H1 (cell line): ENCODE results near the gene DNAJB11. TPM values are rescaled to one million over a fixed set of nuclear protein-coding genes. Genes with fewer than 3 reads are reported as not detected.

ENCODE experiments used
- CTCF ChIA-PET: fragments of 300-600 bp; sonication (Branson Sonifier 250); formaldehyde crosslinking; loops from one replicate; lab custom pipeline; 2021; ENCODE audit not compliant: partially characterized antibody; lab: Charles Lee
- POLR2A ChIA-PET: fragments of 300-600 bp; sonication (Branson Sonifier 250); formaldehyde crosslinking; loops from one replicate; lab custom pipeline; 2021; ENCODE audit warnings: inconsistent platforms; ENCODE audit not compliant: partially characterized antibody; lab: Charles Lee
- DNase-seq, 2 experiments: peaks; one replicate each; pipeline versions ENCODE4 v3.0.0 to v3.0.0-alpha.2; 2010 to 2022; ENCODE audit warnings: low spot score in 2 of 2, low read depth in 1 of 2, mixed read lengths in 1 of 2
- FAIRE-seq: peaks from 2 replicates; lab custom pipeline; 2011; peaks lifted over from hg19 to GRCh38; lab: Jason Lieb, UNC
- H2AFZ ChIP-seq: 2 replicates; pipeline ENCODE4 v1.8.1; 2012; ENCODE audit warnings: low read length, inconsistent platforms
- H2AK5ac ChIP-seq: 2 replicates; pipeline ENCODE4 v1.6.1; 2013; ENCODE audit warnings: low read depth, low read length
- H2BK120ac ChIP-seq: replicated peaks from 2 replicates; pipeline ENCODE3; 2013; ENCODE audit warnings: low read depth, low read length, inconsistent platforms
- H2BK12ac ChIP-seq: 2 replicates; pipeline ENCODE4 v1.6.1; 2013; ENCODE audit warnings: low read depth, low read length
- H2BK15ac ChIP-seq: 2 replicates; pipeline ENCODE4 v1.6.1; 2013; ENCODE audit warnings: low read length
- H2BK20ac ChIP-seq: 2 replicates; pipeline ENCODE4 v1.6.1; 2013; ENCODE audit warnings: low read length
- H2BK5ac ChIP-seq: 2 replicates; pipeline ENCODE4 v1.6.1; 2013; ENCODE audit warnings: low read depth, low read length
- H3K14ac ChIP-seq: 2 replicates; pipeline ENCODE4 v1.6.1; 2013; ENCODE audit warnings: inconsistent platforms; ENCODE audit not compliant: insufficient read length
- H3K18ac ChIP-seq: 2 replicates; pipeline ENCODE4 v1.6.1; 2013; ENCODE audit warnings: low read length; ENCODE audit errors: extremely low read depth
- H3K23ac ChIP-seq: 2 replicates; pipeline ENCODE4 v1.6.1; 2013; ENCODE audit warnings: inconsistent platforms; ENCODE audit not compliant: insufficient read length
- H3K23me2 ChIP-seq: 2 replicates; pipeline ENCODE4 v1.6.1; 2013; ENCODE audit warnings: low read depth, low read length
- H3K27ac ChIP-seq: 2 replicates; pipeline ENCODE4 v1.6.1; 2011; ENCODE audit warnings: low read depth, low read length, inconsistent platforms
- H3K27me3 ChIP-seq, 4 experiments: replicated peaks in 1 of 4; 1 replicate in 1 of 4; 2 replicates in 3 of 4; pipeline versions ENCODE4 v1.6.1 to v1.8.1; 2011 to 2013; ENCODE audit warnings: low read length in 3 of 4, mild to moderate bottlenecking in 3 of 4, inconsistent platforms in 2 of 4, mixed read lengths in 2 of 4, moderate library complexity in 1 of 4; ENCODE audit not compliant: control insufficient read depth in 3 of 4, insufficient read depth in 3 of 4; ENCODE audit errors: extremely low read depth in 1 of 4
- H3K36me3 ChIP-seq, 4 experiments: 2 replicates each; pipeline versions ENCODE4 v1.6.1 to v1.8.1; 2011 to 2013; ENCODE audit warnings: mild to moderate bottlenecking in 4 of 4, low read length in 3 of 4, moderate library complexity in 2 of 4, control low read depth in 1 of 4, inconsistent platforms in 1 of 4; ENCODE audit not compliant: insufficient read depth in 4 of 4, control insufficient read depth in 2 of 4
- H3K4ac ChIP-seq: replicated peaks from 2 replicates; pipeline ENCODE3; 2013; ENCODE audit warnings: low read length, low read depth, mixed read lengths, inconsistent platforms; ENCODE audit not compliant: insufficient read length
- H3K4me1 ChIP-seq, 4 experiments: replicated peaks in 1 of 4; 1 replicate in 1 of 4; 2 replicates in 3 of 4; pipeline versions ENCODE4 v1.6.1 to v1.8.1; 2011 to 2013; ENCODE audit warnings: low read length in 3 of 4, inconsistent platforms in 2 of 4, mixed read lengths in 1 of 4; ENCODE audit not compliant: insufficient read depth in 4 of 4, control insufficient read depth in 3 of 4
- H3K4me2 ChIP-seq, 2 experiments: 2 replicates each; pipeline versions ENCODE4 v1.6.1 to v1.8.1; 2011 to 2013; ENCODE audit warnings: low read depth in 2 of 2, low read length in 2 of 2, control low read depth in 1 of 2, inconsistent platforms in 1 of 2, mild to moderate bottlenecking in 1 of 2; ENCODE audit not compliant: insufficient read depth in 1 of 2
- H3K4me3 ChIP-seq, 4 experiments: fragments of 200-600, 300-600 bp in 1 of 4; sonication (generic), shearing (Covaris generic), sonication (Bioruptor Twin) in 1 of 4; 2 replicates each; pipeline versions ENCODE4 v1.5.1 to v1.8.1; 2011 to 2016; ENCODE audit warnings: low read length in 4 of 4, low read depth in 3 of 4, control low read depth in 2 of 4, inconsistent platforms in 2 of 4, mild to moderate bottlenecking in 2 of 4, mixed read lengths in 1 of 4, moderate library complexity in 1 of 4; ENCODE audit not compliant: insufficient read depth in 2 of 4; ENCODE audit errors: extremely low read depth in 1 of 4
- H3K56ac ChIP-seq: replicated peaks from 2 replicates; pipeline ENCODE3; 2013; ENCODE audit warnings: low read depth, mild to moderate bottlenecking, mixed read lengths, low read length, inconsistent platforms; ENCODE audit not compliant: insufficient read length
- H3K79me1 ChIP-seq: 2 replicates; pipeline ENCODE4 v1.6.1; 2013; ENCODE audit warnings: low read depth, low read length, control low read depth
- H3K79me2 ChIP-seq, 2 experiments: 2 replicates each; pipeline versions ENCODE4 v1.6.1 to v1.8.1; 2012 to 2013; ENCODE audit warnings: low read length in 2 of 2, mild to moderate bottlenecking in 2 of 2, inconsistent platforms in 1 of 2; ENCODE audit not compliant: insufficient read depth in 2 of 2, control insufficient read depth in 1 of 2
- H3K9ac ChIP-seq, 4 experiments: replicated peaks in 1 of 4; 1 replicate in 1 of 4; 2 replicates in 3 of 4; pipeline versions ENCODE4 v1.6.1 to v1.8.1; 2011 to 2013; ENCODE audit warnings: low read depth in 3 of 4, low read length in 3 of 4, control low read depth in 2 of 4, mild to moderate bottlenecking in 2 of 4, moderate library complexity in 2 of 4, inconsistent platforms in 1 of 4; ENCODE audit errors: extremely low read depth in 1 of 4
- H3K9me3 ChIP-seq, 2 experiments: 2 replicates each; pipeline versions ENCODE4 v1.6.1 to v1.8.1; 2012 to 2013; ENCODE audit warnings: mild to moderate bottlenecking in 2 of 2, moderate library complexity in 2 of 2, control low read depth in 1 of 2, inconsistent platforms in 1 of 2, low read depth in 1 of 2, low read length in 1 of 2, mixed read lengths in 1 of 2; ENCODE audit not compliant: insufficient read depth in 2 of 2
- H4K20me1 ChIP-seq, 2 experiments: replicated peaks in 1 of 2; 2 replicates each; pipeline versions ENCODE3 to v1.8.1; 2011 to 2013; ENCODE audit warnings: inconsistent platforms in 2 of 2, low read length in 2 of 2, mild to moderate bottlenecking in 1 of 2; ENCODE audit not compliant: insufficient read depth in 2 of 2, control insufficient read depth in 1 of 2
- H4K5ac ChIP-seq: 2 replicates; pipeline ENCODE4 v1.6.1; 2013; ENCODE audit warnings: low read length, low read depth, mixed read lengths, inconsistent platforms; ENCODE audit not compliant: insufficient read length
- H4K8ac ChIP-seq: 2 replicates; pipeline ENCODE4 v1.8.0; 2013; ENCODE audit warnings: mild to moderate bottlenecking, moderate library complexity, low read length, inconsistent platforms; ENCODE audit not compliant: insufficient read depth; ENCODE audit errors: extremely low read depth
- H4K91ac ChIP-seq: replicated peaks from 2 replicates; pipeline ENCODE3; 2013; ENCODE audit warnings: low read length, mixed read lengths, inconsistent platforms; ENCODE audit not compliant: insufficient read length
- CBX5 ChIP-seq: fragments of 300-800, 300-1000 bp; sonication (generic); IDR thresholded peaks from 2 replicates; pipeline ENCODE4 v1.7.1; 2016; ENCODE audit warnings: antibody characterized with exemption, low read length, low read depth
- CREB1 ChIP-seq: IDR thresholded peaks from 2 replicates; pipeline ENCODE4 v1.6.1; 2012; ENCODE audit warnings: inconsistent platforms
- GTF2F1 ChIP-seq: IDR thresholded peaks from 2 replicates; pipeline ENCODE4 v1.6.1; 2012; ENCODE audit warnings: low read depth, low read length, improper control_type of control experiment, borderline replicate concordance
- KDM5A ChIP-seq: fragments of 200-600 bp; IDR thresholded peaks from 2 replicates; pipeline ENCODE4 v1.7.1; 2012; ENCODE audit warnings: mild to moderate bottlenecking, low read length, inconsistent platforms, mixed read lengths
- POU5F1 ChIP-seq: IDR thresholded peaks from 2 replicates; pipeline ENCODE4 v1.6.1; 2011; ENCODE audit warnings: low read depth, mild to moderate bottlenecking, low read length, moderate library complexity
- SIX5 ChIP-seq: IDR thresholded peaks from 2 replicates; pipeline ENCODE4 v1.6.1; 2011; ENCODE audit warnings: mild to moderate bottlenecking, low read depth, low read length
- TAF7 ChIP-seq: optimal IDR thresholded peaks from 2 replicates; pipeline ENCODE3; 2011; ENCODE audit warnings: low read depth, mild to moderate bottlenecking, inconsistent platforms, low read length, moderate library complexity, borderline replicate concordance
- YY1 ChIP-seq: IDR thresholded peaks from 2 replicates; pipeline ENCODE4 v1.6.1; 2011; ENCODE audit warnings: low read depth, mild to moderate bottlenecking, low read length
- WGBS, 2 experiments: shearing (Covaris generic) in 1 of 2; methylation state at CpG; one replicate each; pipeline versions ENCODE4 v1.1.6 to v1.1.7; 2013 to 2015; ENCODE audit warnings: low lambda C conversion rate in 2 of 2, mixed read lengths in 2 of 2, inconsistent platforms in 1 of 2, low coverage in 1 of 2, missing lambda C conversion rate in 1 of 2; ENCODE audit not compliant: insufficient replicate concordance in 2 of 2, insufficient coverage in 1 of 2, insufficient read length in 1 of 2; ENCODE audit errors: extremely low coverage in 1 of 2, missing lambda C conversion rate in 1 of 2; 5-methylcytosine and 5-hydroxymethylcytosine counted together
- polyA plus RNA-seq, 7 experiments: library from polyadenylated mRNA; depleted of rRNA in 3 of 7; stranded (reverse) in 5 of 7; unstranded in 2 of 7; fragments of >200 nt in 5 of 7; fragments of 200-250 nt in 2 of 7; gene quantifications; 1 replicate in 5 of 7; 2 replicates in 1 of 7; 4 replicates in 1 of 7; pipeline versions ENCODE4 v1.2.1 to v1.2.3, GENCODE V29; 2011 to 2013; ENCODE audit warnings: missing spikeins in 2 of 7, mixed read lengths in 2 of 7
- total RNA-seq: library from RNA; stranded (reverse); fragmentation: NEBNext Ultra II Directional; extraction: Animal tissue kit (Norgen Biotek cat#: 25700); gene quantifications from 2 replicates; pipeline ENCODE4 v1.2.1, GENCODE V29; 2021
- TF ChIP-seq, protein P1 (sequence below): IDR thresholded peaks from 2 replicates; pipeline ENCODE4 v1.6.1; 2011; ENCODE audit warnings: low read length, improper control_type of control experiment
- TF ChIP-seq, protein P2 (sequence below): IDR thresholded peaks from 2 replicates; pipeline ENCODE4 v1.6.1; 2011; ENCODE audit warnings: low read depth, mild to moderate bottlenecking, low read length; ENCODE audit not compliant: insufficient read depth

DNAJB11 gene
- total and polyA plus RNA-seq, 2 of the 8 experiments (the other 6 are each of a cell fraction or from before 2014, with no cell fraction given): 14.6 to 63.9 TPM

DNA sequence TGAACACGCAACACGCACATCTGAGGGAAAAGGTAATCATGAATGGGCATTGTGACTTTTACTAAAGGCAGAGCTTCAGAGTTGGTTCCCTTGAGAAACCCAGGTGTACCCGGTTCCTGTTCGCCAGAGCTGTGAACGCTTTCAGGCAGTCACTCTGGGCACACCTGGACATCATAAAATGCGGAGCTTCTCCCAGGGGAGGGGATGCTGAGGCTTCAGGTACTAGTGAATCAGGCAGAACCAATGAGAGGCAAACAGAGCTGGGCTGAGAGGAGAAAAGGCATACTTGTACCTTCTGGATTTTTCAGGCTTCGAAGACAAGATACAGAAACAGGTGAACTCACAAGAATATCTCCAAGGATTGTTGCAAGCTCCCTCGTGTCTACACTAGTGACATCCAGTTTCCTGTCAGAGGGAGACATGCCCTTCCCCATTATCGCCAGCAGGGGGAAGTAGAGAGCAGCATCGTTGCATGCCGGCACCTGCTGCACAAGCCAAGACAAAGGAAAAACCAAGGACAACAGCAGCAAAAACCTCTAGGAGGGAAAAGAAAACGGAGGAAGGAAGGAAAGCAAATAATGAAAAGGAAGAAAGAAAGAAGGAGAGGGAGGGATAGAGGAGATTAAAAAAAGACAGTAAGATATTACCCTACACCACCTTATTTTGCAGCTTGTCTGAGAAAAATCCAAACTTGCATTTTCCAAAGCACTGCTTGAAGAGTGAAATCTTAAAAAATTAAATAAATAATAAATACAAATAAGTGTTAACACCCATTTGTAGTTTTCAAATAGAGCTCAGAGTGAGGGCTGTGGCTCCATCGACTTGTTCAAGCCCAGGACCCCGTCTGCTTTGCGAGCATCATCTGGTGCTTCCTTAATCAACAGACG is 44.3 kb downstream of the DNAJB11 start:
- Histone ChIP-seq H3K23ac (no peak overlapping the region), H3K36me3 (no peaks in the 10 kb centered on the region), H3K23me2 (no peaks in the 10 kb centered on the region), H2BK15ac (no peak overlapping the region), H4K8ac (no peak overlapping the region; the same call in 1 of the 2 replicates), H3K4me3 (no peak overlapping the region), H3K27ac (no peak overlapping the region), H2AK5ac (no peak overlapping the region), H3K79me1 (no peaks in the 10 kb centered on the region), H3K56ac (no peak overlapping the region), H2AFZ (peak overlapping the region; percentile 97), H3K79me2 (no peaks in the 10 kb centered on the region), H3K27me3 (no peaks in the 10 kb centered on the region; a peak in 1 of 7 replicates), H3K9me3 (no peaks in the 10 kb centered on the region), H3K4me1 (peaks cover 0 to 7% (median 6%) of the 10 kb centered on the region in 4 experiments; a peak in 6 of 7 replicates), H2BK12ac (peak overlapping the region; percentile 41; the same call in 1 of the 2 replicates), H2BK20ac (no peak overlapping the region), H3K14ac (no peak overlapping the region), H4K91ac (peak overlapping the region; percentile 6), H4K20me1 (no peaks in the 10 kb centered on the region), H3K9ac (peak overlapping the region in 1 of 4 experiments; percentile 20; a peak in 1 of 7 replicates), H3K18ac (no peak overlapping the region), H3K4me2 (no peak overlapping the region), H4K5ac (no peak overlapping the region), H2BK5ac (peak overlapping the region; percentile 2; the same call in 1 of the 2 replicates), H2BK120ac (no peak overlapping the region), H3K4ac (no peak overlapping the region)
- ChIA-PET POLR2A (interaction anchor here (1.2 to 6.2 kb wide), 11 partner anchors 10 to 192 kb away, joined by 3 to 87 read pairs (median 3); partner anchors contain the start of genes DNAJB11, EIF4A2 and RFC4), CTCF (interaction anchor here (0.6 to 12.9 kb wide), 52 partner anchors 7 to 916 kb away, joined by 3 to 333 read pairs (median 5); partner anchors contain the start of genes DNAJB11, FETUB and HRG)
- WGBS, 2 experiments: 56% methylated on average over 16 of the region's 16 CpGs; no CpG with 5 or more reads in 1 of the 2 experiments
- DNase-seq: peak; percentile 75 to 93
- FAIRE-seq: peak; percentile 95
- TF ChIP-seq POU5F1: no peak
- no peak for TF ChIP-seq CBX5
- TF ChIP-seq YY1: 0 out of 2 replicates have a peak, but pooled peaks have one; percentile 29
- TF ChIP-seq KDM5A: no peak
- TF ChIP-seq CREB1: 0 out of 2 replicates have a peak, but pooled peaks have one; percentile 13
- TF ChIP-seq, protein P1, sequence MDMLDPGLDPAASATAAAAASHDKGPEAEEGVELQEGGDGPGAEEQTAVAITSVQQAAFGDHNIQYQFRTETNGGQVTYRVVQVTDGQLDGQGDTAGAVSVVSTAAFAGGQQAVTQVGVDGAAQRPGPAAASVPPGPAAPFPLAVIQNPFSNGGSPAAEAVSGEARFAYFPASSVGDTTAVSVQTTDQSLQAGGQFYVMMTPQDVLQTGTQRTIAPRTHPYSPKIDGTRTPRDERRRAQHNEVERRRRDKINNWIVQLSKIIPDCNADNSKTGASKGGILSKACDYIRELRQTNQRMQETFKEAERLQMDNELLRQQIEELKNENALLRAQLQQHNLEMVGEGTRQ: no peak
- TF ChIP-seq, protein P2, sequence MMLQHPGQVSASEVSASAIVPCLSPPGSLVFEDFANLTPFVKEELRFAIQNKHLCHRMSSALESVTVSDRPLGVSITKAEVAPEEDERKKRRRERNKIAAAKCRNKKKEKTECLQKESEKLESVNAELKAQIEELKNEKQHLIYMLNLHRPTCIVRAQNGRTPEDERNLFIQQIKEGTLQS: no peak
- no peak for TF ChIP-seq TAF7
- no peak for TF ChIP-seq GTF2F1
- TF ChIP-seq SIX5: no peak
